Stimulated activated CD4-positive, alpha-beta T cell treated with anti-CD3 and anti-CD28 coated beads, TNF-alpha, amount 100 ng/mL, for 24 hours (primary cell): ENCODE measurements around the gene DNLZ.

Experiments used
- DNase-seq, 3 experiments: peaks; one replicate each; pipeline ENCODE4 v3.0.0-alpha.2; 2020; ENCODE audit warnings: low read depth in 3 of 3

Gene DNLZ

GRCh38 chr9:136376457-136376856 is 12.9 kb upstream of the DNLZ start:
- no peak for DNase-seq

- DNase-seq: no peak
Observed at GRCh38 chr9:136375096-136375495, 11.6 kb upstream of the DNLZ start.

GRCh38 chr9:136374183-136374575 is 10.6 kb upstream of the DNLZ start:
- DNase-seq: no peak

- no peak for DNase-seq
Observed at GRCh38 chr9:136373300-136374182, 10.0 kb upstream of the DNLZ start, which contains the start of gene CARD9. Gene CARD9 (minus strand): TSS chr9:136373669. CDS start chr9:136372078, 1,591 bp downstream.

- DNase-seq: no peak
Observed at GRCh38 chr9:136372561-136373299, 9.2 kb upstream of the DNLZ start.

- DNase-seq: no peak
Observed at GRCh38 chr9:136372006-136372405, 8.5 kb upstream of the DNLZ start.

GRCh38 chr9:136371533-136371880 is 8.0 kb upstream of the DNLZ start:
- DNase-seq: no peak

GRCh38 chr9:136370687-136371532 is 7.4 kb upstream of the DNLZ start:
- DNase-seq: no peak

- no peak for DNase-seq
Observed at GRCh38 chr9:136370037-136370436, 6.5 kb upstream of the DNLZ start.

- no peak for DNase-seq
Observed at GRCh38 chr9:136368190-136368589, 4.6 kb upstream of the DNLZ start.

GRCh38 chr9:136367296-136368145 is 4.0 kb upstream of the DNLZ start:
- no peak for DNase-seq

- DNase-seq: no peak
Observed at GRCh38 chr9:136366826-136367225, 3.3 kb upstream of the DNLZ start.

- DNase-seq: no peak
Observed at GRCh38 chr9:136365775-136366222, 2.3 kb upstream of the DNLZ start.

GRCh38 chr9:136364942-136365774 is 1.6 kb upstream of the DNLZ start:
- DNase-seq: no peak

GRCh38 chr9:136363949-136364748 is 605 bp upstream of the DNLZ start:
- DNase-seq: no peak

GRCh38 chr9:136362450-136362784 is 1.1 kb downstream of the DNLZ start:
- no peak for DNase-seq

- no peak for DNase-seq
Observed at GRCh38 chr9:136361754-136362449, 1.6 kb downstream of the DNLZ start.

GRCh38 chr9:136361047-136361753 is 2.3 kb downstream of the DNLZ start:
- DNase-seq: no peak
